Pancreas (tissue), 10 donors: ENCODE data around the gene PCDH18. TPM values are rescaled to one million over a fixed set of nuclear protein-coding genes. Genes with fewer than 3 reads are reported as not detected.

Source experiments
- ATAC-seq, 4 donors: fragments of 200-7000 bp; cut with Tn5 transposase; one replicate each; pipeline versions ENCODE4 v1.8.0 to v1.9.1; 2020; ENCODE audit warnings: mild to moderate bottlenecking in 4 of 4, moderate library complexity in 4 of 4
- DNase-seq, 6 donors: peaks; one replicate each; pipeline ENCODE4 v3.0.0-alpha.2; 2020
- FAIRE-seq: peaks from 2 replicates; lab custom pipeline; 2012; peaks lifted over from hg19 to GRCh38; lab: Jason Lieb, UNC
- H3K27ac ChIP-seq, 4 donors: fragments of 200-600 bp; sonication (generic); 1 replicate in 3 of 4; 2 replicates in 1 of 4; pipeline versions ENCODE4 v1.5.0 to v1.8.0; 2020
- H3K27me3 ChIP-seq, 4 donors: fragments of 200-600 bp; one replicate each; pipeline ENCODE4 v1.8.0; 2021
- H3K36me3 ChIP-seq, 3 donors: fragments of 200-600 bp; sonication (generic) in 1 of 3; one replicate each; pipeline versions ENCODE4 v1.5.0 to v1.8.0; 2020 to 2021
- H3K4me1 ChIP-seq, 3 donors: fragments of 200-600 bp; one replicate each; pipeline ENCODE4 v1.8.0; 2021
- H3K4me3 ChIP-seq, 4 donors: fragments of 200-600 bp; sonication (generic) in 2 of 4; one replicate each; pipeline versions ENCODE4 v1.5.0 to v1.8.0; 2020 to 2021
- H3K9me3 ChIP-seq, 4 donors: fragments of 200-600 bp; one replicate each; pipeline ENCODE4 v1.8.0; 2021
- WGBS, 2 donors: extraction: QIAGEN DNeasy Blood & Tissue Kit; methylation state at CpG; one replicate each; pipeline ENCODE4 v1.1.7; 2013; 5-methylcytosine and 5-hydroxymethylcytosine counted together
- intact Hi-C, 3 donors: fragments of 100-400 bp; cut with DNase I; formaldehyde crosslinking; loops; one replicate each; pipeline versions ENCODE4 v1.11.1 to v1.14.2; 2022
- polyA plus RNA-seq, 2 donors: library from polyadenylated mRNA; stranded (reverse); fragments of 200-250 nt; gene quantifications; one replicate each; pipeline ENCODE4 v1.2.3, GENCODE V29; 2013
- total RNA-seq, 6 donors: library from RNA; stranded (reverse); fragmentation: NEBNext Ultra II Directional in 4 of 6; extraction: Animal tissue kit (Norgen Biotek cat#: 25700) in 4 of 6; gene quantifications; one replicate each; pipeline versions ENCODE4 v1.2.1 to v1.2.4, GENCODE V29; 2021 to 2023
- TF ChIP-seq, protein P1 (sequence below), 4 donors: fragments of 200-600 bp; sonication (generic) in 3 of 4; IDR thresholded peaks; one replicate each; pipeline versions ENCODE4 v1.5.0 to v1.8.0; 2021; ENCODE audit warnings: antibody characterized with exemption in 4 of 4
- donor health status: healthy with polysubstance abuse.
- donor health status: DM: no; HTN: no; CAD: no; lungs with moderate emphysema.
- donor health status: DM: no; HTN: no; CAD: no.
- donor health status: control.
- donor health status: control.
- donor health status: Bipolar disorder and iron deficiency.
- donor health status: DM: yes; HTN: yes; CAD: no.
- donor health status: DM: no; HTN: no; CAD: no.
- donor health status: DM: no; HTN: no; CAD: no.
- donor health status: DM: yes; HTN: yes; CAD: no.

PCDH18 gene
- total and polyA plus RNA-seq, 8 donors: 0.53 to 4.8 (median 1.1) TPM

DNA sequence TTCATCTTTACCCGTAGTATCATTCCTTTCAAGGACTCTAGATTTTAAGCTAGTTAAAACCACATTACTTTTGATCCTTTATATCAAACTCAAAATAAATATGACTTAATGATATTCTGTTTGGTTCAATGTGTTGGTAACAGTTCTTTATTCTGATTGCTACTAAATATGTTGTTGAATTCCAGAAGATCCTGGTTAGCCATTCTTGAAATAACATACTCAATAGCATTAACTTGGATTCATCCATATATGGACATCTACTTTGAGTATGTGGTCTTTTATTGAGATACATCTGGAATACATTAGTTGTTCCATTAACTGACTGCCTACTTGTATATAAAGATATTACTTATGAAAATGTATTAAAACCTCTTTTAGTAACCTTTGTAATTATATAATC is 27.5 kb upstream of the PCDH18 start:
- Histone ChIP-seq H3K27me3 (no peaks in the 10 kb centered on the region), H3K4me1 (no peaks in the 10 kb centered on the region), H3K4me3 (no peak overlapping the region), H3K9me3 (no peaks in the 10 kb centered on the region), H3K27ac (no peak overlapping the region), H3K36me3 (no peaks in the 10 kb centered on the region)
- DNase-seq (no peak), FAIRE-seq (no peak), ATAC-seq (no peak)
- intact Hi-C loops: no loop called here
- TF ChIP-seq, protein P1, sequence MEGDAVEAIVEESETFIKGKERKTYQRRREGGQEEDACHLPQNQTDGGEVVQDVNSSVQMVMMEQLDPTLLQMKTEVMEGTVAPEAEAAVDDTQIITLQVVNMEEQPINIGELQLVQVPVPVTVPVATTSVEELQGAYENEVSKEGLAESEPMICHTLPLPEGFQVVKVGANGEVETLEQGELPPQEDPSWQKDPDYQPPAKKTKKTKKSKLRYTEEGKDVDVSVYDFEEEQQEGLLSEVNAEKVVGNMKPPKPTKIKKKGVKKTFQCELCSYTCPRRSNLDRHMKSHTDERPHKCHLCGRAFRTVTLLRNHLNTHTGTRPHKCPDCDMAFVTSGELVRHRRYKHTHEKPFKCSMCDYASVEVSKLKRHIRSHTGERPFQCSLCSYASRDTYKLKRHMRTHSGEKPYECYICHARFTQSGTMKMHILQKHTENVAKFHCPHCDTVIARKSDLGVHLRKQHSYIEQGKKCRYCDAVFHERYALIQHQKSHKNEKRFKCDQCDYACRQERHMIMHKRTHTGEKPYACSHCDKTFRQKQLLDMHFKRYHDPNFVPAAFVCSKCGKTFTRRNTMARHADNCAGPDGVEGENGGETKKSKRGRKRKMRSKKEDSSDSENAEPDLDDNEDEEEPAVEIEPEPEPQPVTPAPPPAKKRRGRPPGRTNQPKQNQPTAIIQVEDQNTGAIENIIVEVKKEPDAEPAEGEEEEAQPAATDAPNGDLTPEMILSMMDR (IDR thresholded peaks at IDR 0.05): no peak
- 79 to 80% methylated on average over 1 of the region's 1 CpG for WGBS, 2 donors

DNA sequence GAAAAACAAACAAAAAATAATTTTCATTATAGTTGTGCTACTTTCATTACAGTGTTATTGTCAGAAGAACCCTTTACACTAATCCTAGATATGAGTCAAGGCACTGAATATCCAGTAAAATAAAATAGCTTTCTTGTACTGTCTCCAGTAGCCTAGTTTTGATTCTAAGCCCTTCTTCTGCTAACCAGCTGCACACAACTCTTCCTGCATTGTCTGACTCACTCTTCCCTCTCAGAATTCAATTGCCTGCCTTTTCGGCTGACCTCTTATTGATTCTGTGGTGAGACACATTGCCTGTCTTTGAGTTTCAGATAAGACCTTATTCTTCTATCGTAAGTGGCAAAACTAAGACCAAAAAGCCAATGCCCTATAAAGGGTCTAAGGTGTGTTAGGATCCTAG is 26.7 kb upstream of the PCDH18 start:
- TF ChIP-seq, protein P1 (IDR thresholded peaks at IDR 0.05): no peak
- intact Hi-C loops: no loop called here
- no peaks in the 10 kb centered on the region for H3K4me1 ChIP-seq
- WGBS, 2 donors: 20% methylated on average over 2 of the region's 2 CpGs
- FAIRE-seq: no peak
- peak in 1 of 4 donors; percentile 20 for ATAC-seq
- H3K27ac ChIP-seq: no peak overlapping the region
- H3K36me3 ChIP-seq: no peaks in the 10 kb centered on the region
- H3K27me3 ChIP-seq: no peaks in the 10 kb centered on the region
- DNase-seq: no peak
- no peak overlapping the region for H3K4me3 ChIP-seq
- no peaks in the 10 kb centered on the region for H3K9me3 ChIP-seq

DNA sequence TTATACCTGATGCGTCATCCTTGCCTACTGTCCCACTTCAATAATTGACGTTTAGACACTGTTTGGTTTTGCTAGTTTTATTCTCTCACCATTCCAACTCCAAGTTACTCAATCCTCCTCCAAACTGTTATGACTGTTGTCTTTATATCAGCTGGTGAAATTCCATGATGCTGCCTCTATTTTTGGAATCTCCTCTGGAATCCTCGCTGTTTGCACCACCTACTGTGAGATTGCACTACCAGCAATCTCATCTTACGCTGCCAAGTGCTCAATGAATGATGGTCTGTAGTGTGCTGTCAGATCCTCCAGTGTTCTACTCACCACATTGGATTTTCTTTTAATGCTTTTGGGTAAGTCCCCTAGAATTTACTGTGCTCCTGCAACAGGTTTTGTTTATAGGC is 13.2 kb upstream of the PCDH18 start:
- Histone ChIP-seq H3K4me1 (no peaks in the 10 kb centered on the region), H3K9me3 (no peaks in the 10 kb centered on the region), H3K27me3 (no peaks in the 10 kb centered on the region), H3K27ac (no peak overlapping the region), H3K4me3 (no peak overlapping the region), H3K36me3 (no peaks in the 10 kb centered on the region)
- DNase-seq (no peak), ATAC-seq (peak in 1 of 4 donors; percentile 56), FAIRE-seq (no peak)
- intact Hi-C loops: no loop called here
- TF ChIP-seq, protein P1 (IDR thresholded peaks at IDR 0.05): no peak
- 65 to 66% methylated on average over 4 of the region's 4 CpGs for WGBS, 2 donors

DNA sequence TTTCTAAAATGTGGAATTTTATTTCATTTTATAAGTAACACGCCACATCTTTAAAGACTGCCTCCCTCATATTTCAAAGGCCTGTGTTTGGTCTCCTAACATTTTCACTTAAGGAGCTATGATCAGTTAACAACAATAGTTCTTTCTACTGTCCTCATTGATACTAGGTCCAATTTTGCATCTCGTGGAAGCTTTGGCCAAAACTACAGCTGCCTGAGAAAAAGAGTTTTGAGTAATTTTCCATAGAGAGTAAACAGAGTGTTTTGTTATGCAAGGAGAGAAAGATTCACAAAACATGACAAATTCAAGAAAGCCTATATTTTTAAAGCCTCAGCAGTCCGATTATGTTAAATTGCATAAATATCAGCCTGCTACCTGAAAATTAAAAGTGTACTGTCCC is 11.4 kb upstream of the PCDH18 start:
- no peaks in the 10 kb centered on the region for H3K9me3 ChIP-seq
- no peak for DNase-seq
- ATAC-seq: no peak
- TF ChIP-seq, protein P1 (IDR thresholded peaks at IDR 0.05): no peak
- 47 to 51% methylated on average over 3 of the region's 3 CpGs for WGBS, 2 donors
- H3K27ac ChIP-seq: no peak overlapping the region
- H3K27me3 ChIP-seq: no peaks in the 10 kb centered on the region
- no peaks in the 10 kb centered on the region for H3K36me3 ChIP-seq
- H3K4me3 ChIP-seq: no peak overlapping the region
- intact Hi-C loops: no loop called here
- no peaks in the 10 kb centered on the region for H3K4me1 ChIP-seq
- FAIRE-seq: no peak

DNA sequence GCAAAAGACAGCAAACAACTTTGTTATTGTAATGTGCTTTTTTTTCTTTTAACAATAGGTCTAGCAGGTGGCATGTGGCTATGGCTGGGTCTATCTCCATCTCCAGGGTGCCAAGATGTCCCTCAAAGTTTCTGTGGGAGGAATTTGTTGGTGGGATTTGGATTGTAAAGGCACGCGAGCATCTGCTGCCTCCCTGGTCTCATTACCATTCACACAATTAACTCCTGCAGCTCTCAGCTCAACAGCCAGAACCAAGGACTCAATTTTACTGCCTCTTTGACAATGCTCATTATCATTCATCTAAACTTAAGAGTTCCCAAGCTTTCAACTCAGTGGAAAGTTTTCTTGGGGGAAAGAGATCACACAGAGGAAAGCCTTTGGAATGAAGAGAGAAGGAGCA is 10.9 kb upstream of the PCDH18 start:
- no peaks in the 10 kb centered on the region for H3K36me3 ChIP-seq
- no peak overlapping the region for H3K4me3 ChIP-seq
- no peaks in the 10 kb centered on the region for H3K9me3 ChIP-seq
- WGBS, 2 donors: 60 to 73% methylated on average over 2 of the region's 2 CpGs
- intact Hi-C loops: no loop called here
- ATAC-seq (no peak), FAIRE-seq (no peak), DNase-seq (no peak)
- TF ChIP-seq, protein P1 (IDR thresholded peaks at IDR 0.05): no peak
- H3K4me1 ChIP-seq: no peaks in the 10 kb centered on the region
- peaks cover 0 to 4% (median 0%) of the 10 kb centered on the region in 4 donors for H3K27me3 ChIP-seq
- no peak overlapping the region for H3K27ac ChIP-seq
